Measurements from ENCODE around the gene PLA2G4E.

- TF ChIP-seq CTCF (IDR thresholded peaks at IDR 0.05), result no peak
- no peak for TF ChIP-seq POLR2A (IDR thresholded peaks at IDR 0.05)
- TF ChIP-seq POLR2AphosphoS5 (IDR thresholded peaks at IDR 0.05), result no peak
Measured at GRCh38 chr15:42011074-42011473, 9.8 kb downstream of the PLA2G4E start.

All from breast epithelium (tissue), 3 donors.